Right kidney (tissue), 1 donor: ENCODE measurements around the gene PPP4C.
"Not testable (repeated sequence)": the region's sequence is repeated elsewhere in the genome, so short reads cannot be mapped to it uniquely, and the experiment has no call there.

ENCODE experiments used
- DNase-seq: peaks from one replicate; pipeline ENCODE4 v3.0.0-alpha.2; 2016

Gene PPP4C

GRCh38 chr16:30121741-30122571, 46.2 kb downstream of the PPP4C start:
- peak; percentile 52 for DNase-seq

GRCh38 chr16:30122604-30123160, 46.9 kb downstream of the PPP4C start:
- DNase-seq: peak; percentile 65

- DNase-seq: no peak
Measured at GRCh38 chr16:30124985-30125379, 49.2 kb downstream of the PPP4C start.

- not testable (repeated sequence) for DNase-seq
Measured at GRCh38 chr16:30125690-30126089, 49.9 kb downstream of the PPP4C start.

- no peak for DNase-seq
Measured at GRCh38 chr16:30127993-30128392, 52.2 kb downstream of the PPP4C start.

- DNase-seq: peak; percentile 27
Measured at GRCh38 chr16:30131869-30132475, 56.2 kb downstream of the PPP4C start.

GRCh38 chr16:30132591-30132990, 56.8 kb downstream of the PPP4C start:
- no peak for DNase-seq
